Smooth muscle cell (in vitro differentiated cells): ENCODE measurements around the gene ARHGAP30. TPM values are rescaled to one million over a fixed set of nuclear protein-coding genes. Genes with fewer than 3 reads are reported as not detected.
"Not testable (repeated sequence)": the region's sequence is repeated elsewhere in the genome, so short reads cannot be mapped to it uniquely, and the experiment has no call there.

Experiments used
- DNase-seq: peaks from one replicate; lab custom pipeline; 2025; ENCODE audit not compliant: unreplicated experiment; lab: John Stamatoyannopoulos, UW
- H2AFZ ChIP-seq: fragments of 200-600 bp; sonication (generic); 2 replicates; pipeline ENCODE4 v1.6.0; 2016; ENCODE audit warnings: antibody characterized with exemption, low read depth, mild to moderate bottlenecking
- H3F3A ChIP-seq: fragments of 200-600 bp; sonication (generic); 2 replicates; pipeline ENCODE4 v1.6.0; 2017; ENCODE audit warnings: antibody characterized with exemption, low read depth
- H3K27ac ChIP-seq: fragments of 200-600 bp; sonication (generic); 2 replicates; pipeline ENCODE4 v1.5.1; 2016; ENCODE audit warnings: low read depth, mild to moderate bottlenecking
- H3K27me3 ChIP-seq: fragments of 200-600 bp; sonication (generic); 2 replicates; pipeline ENCODE4 v1.6.1; 2016; ENCODE audit warnings: low read depth, mild to moderate bottlenecking
- H3K36me3 ChIP-seq: fragments of 200-600 bp; sonication (generic); 2 replicates; pipeline ENCODE4 v1.5.1; 2016; ENCODE audit warnings: low read depth
- H3K4me1 ChIP-seq: fragments of 200-600 bp; sonication (generic); 2 replicates; pipeline ENCODE4 v1.5.1; 2016; ENCODE audit warnings: low read depth
- H3K4me2 ChIP-seq: fragments of 200-600 bp; sonication (generic); 2 replicates; pipeline ENCODE4 v1.6.0; 2016; ENCODE audit warnings: mild to moderate bottlenecking
- H3K4me3 ChIP-seq: fragments of 200-600 bp; sonication (generic); 2 replicates; pipeline ENCODE4 v1.5.1; 2016; ENCODE audit warnings: mild to moderate bottlenecking
- H3K79me2 ChIP-seq: fragments of 200-600 bp; sonication (generic); 2 replicates; pipeline ENCODE4 v1.6.0; 2016; ENCODE audit warnings: low read depth, mild to moderate bottlenecking
- H3K9ac ChIP-seq: fragments of 200-600 bp; sonication (generic); 2 replicates; pipeline ENCODE4 v1.6.0; 2016; ENCODE audit warnings: low read depth
- H3K9me3 ChIP-seq: fragments of 200-600 bp; sonication (generic); replicated peaks from 2 replicates; pipeline ENCODE4 v1.5.1; 2016; ENCODE audit warnings: low read depth
- H4K20me1 ChIP-seq: fragments of 200-600 bp; sonication (generic); 2 replicates; pipeline ENCODE4 v1.6.0; 2016; ENCODE audit warnings: low read depth
- CTCF ChIP-seq: fragments of 200-600 bp; sonication (generic); IDR thresholded peaks from 2 replicates; pipeline ENCODE4 v1.5.1; 2017; ENCODE audit warnings: borderline replicate concordance, mild to moderate bottlenecking, antibody characterized with exemption; ENCODE audit not compliant: insufficient read depth, poor library complexity, severe bottlenecking
- WGBS: methylation state at CpG from one replicate; pipeline ENCODE4 v1.1.7; 2016; ENCODE audit warnings: low lambda C conversion rate; 5-methylcytosine and 5-hydroxymethylcytosine counted together
- polyA plus RNA-seq: library from polyadenylated mRNA; unstranded; fragments of >200 nt; fragmentation: Nextera tagmentation; extraction: Ambion mirVana; gene quantifications from 2 replicates; pipeline ENCODE4 v1.2.1, GENCODE V29; 2016
- total RNA-seq: library from RNA; depleted of rRNA; stranded (reverse); fragments of >200 nt; gene quantifications from 2 replicates; pipeline ENCODE4 v1.2.3, GENCODE V29; 2014

The ARHGAP30 gene
- total and polyA plus RNA-seq, 2 experiments from 2014 or later: 0.13 to 1.2 TPM

- Histone ChIP-seq H3K79me2 (no peaks in the 10 kb centered on the region), H3K27me3 (no peaks in the 10 kb centered on the region), H3K27ac (no peak overlapping the region), H3K4me3 (no peak overlapping the region), H3K9ac (no peak overlapping the region), H3K4me2 (no peak overlapping the region), H4K20me1 (no peaks in the 10 kb centered on the region), H3K9me3 (no peaks in the 10 kb centered on the region), H3K36me3 (no peaks in the 10 kb centered on the region), H3F3A (no peaks in the 10 kb centered on the region), H2AFZ (no peak overlapping the region), H3K4me1 (peaks cover 4% of the 10 kb centered on the region)
- no peak for TF ChIP-seq CTCF
- DNase-seq: no peak
- WGBS: 79% methylated on average over 1 of the region's 1 CpG
Observed at GRCh38 chr1:161032409-161032808, 37.3 kb downstream of the ARHGAP30 start.

GRCh38 chr1:161031874-161032273, 37.8 kb downstream of the ARHGAP30 start:
- Histone ChIP-seq H3K27ac (no peak overlapping the region), H3K9ac (no peak overlapping the region), H2AFZ (no peak overlapping the region), H4K20me1 (no peaks in the 10 kb centered on the region), H3F3A (no peaks in the 10 kb centered on the region), H3K27me3 (no peaks in the 10 kb centered on the region), H3K4me3 (no peak overlapping the region), H3K4me2 (no peak overlapping the region), H3K79me2 (no peaks in the 10 kb centered on the region), H3K9me3 (no peaks in the 10 kb centered on the region), H3K4me1 (no peaks in the 10 kb centered on the region), H3K36me3 (no peaks in the 10 kb centered on the region)
- TF ChIP-seq CTCF: no peak
- 84% methylated on average over 2 of the region's 2 CpGs for WGBS
- no peak for DNase-seq

- H4K20me1 ChIP-seq, H3K79me2 ChIP-seq, H3K27me3 ChIP-seq, H3F3A ChIP-seq, H3K9ac ChIP-seq, H3K4me3 ChIP-seq, H3K27ac ChIP-seq, H3K4me1 ChIP-seq, H3K36me3 ChIP-seq, H3K4me2 ChIP-seq, H3K9me3 ChIP-seq, H2AFZ ChIP-seq, DNase-seq: not testable (repeated sequence)
- WGBS: 97% methylated on average over 8 of the region's 32 CpGs
Observed at GRCh38 chr1:161029466-161029865, 40.2 kb downstream of the ARHGAP30 start.

GRCh38 chr1:161026954-161027353, 42.7 kb downstream of the ARHGAP30 start:
- 77% methylated on average over 1 of the region's 1 CpG for WGBS
- DNase-seq, H3K27ac ChIP-seq, H3K4me3 ChIP-seq, H3K4me1 ChIP-seq, H3K79me2 ChIP-seq, H3K27me3 ChIP-seq, H3K9ac ChIP-seq, H4K20me1 ChIP-seq, H3K4me2 ChIP-seq, H3K9me3 ChIP-seq, H3K36me3 ChIP-seq, H3F3A ChIP-seq, H2AFZ ChIP-seq: not testable (repeated sequence)

GRCh38 chr1:161022432-161022831, 47.3 kb downstream of the ARHGAP30 start:
- not testable (repeated sequence) for H3K4me2 ChIP-seq, H4K20me1 ChIP-seq, H2AFZ ChIP-seq, H3K27me3 ChIP-seq, H3K36me3 ChIP-seq, DNase-seq, H3F3A ChIP-seq, H3K4me3 ChIP-seq, H3K9me3 ChIP-seq, H3K9ac ChIP-seq
- peak overlapping the region; percentile 65 for H3K27ac ChIP-seq
- peaks cover 17% of the 10 kb centered on the region for H3K79me2 ChIP-seq
- WGBS: 86% methylated on average over 12 of the region's 12 CpGs
- peaks cover 11% of the 10 kb centered on the region for H3K4me1 ChIP-seq
